HUES6 (cell line): ENCODE data around the gene USO1.

Experiments
- H3K27ac ChIP-seq: 2 replicates; pipeline ENCODE4 v1.7.0; 2013; ENCODE audit warnings: low read depth, mild to moderate bottlenecking, low read length, inconsistent platforms
- H3K27me3 ChIP-seq: 2 replicates; pipeline ENCODE4 v1.6.1; 2013; ENCODE audit warnings: low read length; ENCODE audit not compliant: control insufficient read depth, insufficient read depth
- H3K36me3 ChIP-seq: 2 replicates; pipeline ENCODE4 v1.6.1; 2013; ENCODE audit warnings: low read length; ENCODE audit not compliant: control insufficient read depth, insufficient read depth
- H3K4me1 ChIP-seq: 2 replicates; pipeline ENCODE4 v1.6.1; 2013; ENCODE audit warnings: low read length; ENCODE audit not compliant: control insufficient read depth, insufficient read depth
- H3K4me3 ChIP-seq: 2 replicates; pipeline ENCODE4 v1.5.1; 2013; ENCODE audit warnings: low read depth, low read length
- H3K9ac ChIP-seq: one replicate; pipeline ENCODE4 v1.6.1; 2013; ENCODE audit warnings: mild to moderate bottlenecking, low read length
- H3K9me3 ChIP-seq: 2 replicates; pipeline ENCODE4 v1.6.1; 2013; ENCODE audit warnings: low read depth, low read length; ENCODE audit not compliant: control insufficient read depth, insufficient read depth

USO1 gene

GRCh38 chr4:75821216-75821615, 96.8 kb downstream of the USO1 start:
- H3K9ac ChIP-seq = no peak overlapping the region
- H3K36me3 ChIP-seq = peaks cover 3% of the 10 kb centered on the region; the same call in 1 of the 2 replicates
- H3K4me1 ChIP-seq = no peaks in the 10 kb centered on the region
- no peaks in the 10 kb centered on the region for H3K27me3 ChIP-seq
- no peak overlapping the region for H3K4me3 ChIP-seq
- H3K27ac ChIP-seq = no peak overlapping the region
- no peaks in the 10 kb centered on the region for H3K9me3 ChIP-seq

DNA sequence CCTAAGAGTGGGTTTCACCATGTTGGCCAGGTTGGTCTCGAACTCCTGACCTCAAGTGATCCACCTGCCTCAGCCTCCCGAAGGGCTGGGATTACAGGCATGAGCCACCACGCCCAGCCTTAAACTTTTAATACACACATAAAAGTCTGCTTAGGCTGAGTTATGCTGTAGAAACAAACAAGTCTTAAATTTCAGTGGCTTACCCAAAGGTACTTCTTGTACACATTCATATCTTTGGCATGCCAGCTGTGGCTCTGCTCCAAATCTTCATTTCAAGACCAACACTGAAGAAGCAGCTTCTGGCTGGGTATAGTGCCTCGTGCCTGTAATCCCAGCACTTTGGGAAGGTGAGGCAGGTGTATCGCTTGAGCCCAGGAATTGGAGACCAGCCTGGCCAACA, 97.6 kb downstream of the USO1 start:
- Histone ChIP-seq H3K27me3 (no peaks in the 10 kb centered on the region), H3K9me3 (no peaks in the 10 kb centered on the region), H3K9ac (no peak overlapping the region)

GRCh38 chr4:75822416-75822815, 98.0 kb downstream of the USO1 start:
- Histone ChIP-seq H3K9me3 (no peaks in the 10 kb centered on the region), H3K27ac (no peak overlapping the region), H3K36me3 (no peaks in the 10 kb centered on the region), H3K4me1 (no peaks in the 10 kb centered on the region), H3K9ac (no peak overlapping the region), H3K4me3 (no peak overlapping the region), H3K27me3 (no peaks in the 10 kb centered on the region)

More for the DNA sequence above, 97.6 kb downstream of the USO1 start:
- Histone ChIP-seq H3K4me3 (no peak overlapping the region), H3K4me1 (no peaks in the 10 kb centered on the region), H3K27ac (no peak overlapping the region), H3K36me3 (no peaks in the 10 kb centered on the region)

- Histone ChIP-seq H3K27ac (no peak overlapping the region), H3K9me3 (no peaks in the 10 kb centered on the region), H3K36me3 (no peaks in the 10 kb centered on the region), H3K4me1 (no peaks in the 10 kb centered on the region), H3K4me3 (no peak overlapping the region), H3K9ac (no peak overlapping the region), H3K27me3 (no peaks in the 10 kb centered on the region)
These were observed 99.4 kb downstream of the USO1 start for GRCh38 chr4:75823812-75824211.

- Histone ChIP-seq H3K36me3 (no peaks in the 10 kb centered on the region), H3K27me3 (no peaks in the 10 kb centered on the region), H3K27ac (no peak overlapping the region), H3K9me3 (no peaks in the 10 kb centered on the region), H3K4me1 (peaks cover 6% of the 10 kb centered on the region), H3K9ac (no peak overlapping the region), H3K4me3 (no peak overlapping the region)
These were observed 106.5 kb downstream of the USO1 start for GRCh38 chr4:75830906-75831305.

GRCh38 chr4:75831856-75832405, 107.6 kb downstream of the USO1 start:
- Histone ChIP-seq H3K9me3 (no peaks in the 10 kb centered on the region), H3K36me3 (no peaks in the 10 kb centered on the region), H3K9ac (no peak overlapping the region), H3K4me1 (peaks cover 6% of the 10 kb centered on the region), H3K27ac (no peak overlapping the region), H3K4me3 (no peak overlapping the region), H3K27me3 (no peaks in the 10 kb centered on the region)

GRCh38 chr4:75834095-75834771, 109.9 kb downstream of the USO1 start:
- Histone ChIP-seq H3K36me3 (no peaks in the 10 kb centered on the region), H3K4me1 (peaks cover 16% of the 10 kb centered on the region), H3K9me3 (no peaks in the 10 kb centered on the region), H3K27ac (no peak overlapping the region), H3K27me3 (no peaks in the 10 kb centered on the region), H3K4me3 (no peak overlapping the region), H3K9ac (no peak overlapping the region)

DNA sequence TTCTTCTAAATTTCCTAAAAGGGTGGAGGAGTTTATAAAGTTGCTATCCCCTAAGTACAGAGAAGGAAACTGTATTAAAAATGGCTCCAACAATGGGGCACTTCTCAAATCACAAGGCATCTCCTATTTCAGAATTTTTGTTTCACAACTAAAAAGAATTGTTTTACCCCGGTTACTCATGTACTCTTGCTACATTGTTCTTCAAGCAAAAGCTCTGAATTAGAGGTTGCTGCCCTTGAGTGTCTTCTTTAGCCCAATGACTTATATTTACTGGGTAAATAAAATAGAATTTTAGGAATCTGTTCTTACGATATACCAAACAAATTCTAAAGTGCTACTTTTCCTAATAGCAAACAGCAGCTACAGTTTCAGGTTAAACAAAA, 110.4 kb downstream of the USO1 start:
- Histone ChIP-seq H3K9me3 (no peaks in the 10 kb centered on the region), H3K27ac (no peak overlapping the region), H3K4me3 (no peak overlapping the region), H3K27me3 (no peaks in the 10 kb centered on the region), H3K4me1 (peaks cover 19% of the 10 kb centered on the region), H3K36me3 (no peaks in the 10 kb centered on the region), H3K9ac (no peak overlapping the region)

- Histone ChIP-seq H3K27ac (no peak overlapping the region), H3K27me3 (no peaks in the 10 kb centered on the region), H3K4me3 (no peak overlapping the region), H3K4me1 (peaks cover 23% of the 10 kb centered on the region), H3K9me3 (no peaks in the 10 kb centered on the region), H3K9ac (no peak overlapping the region), H3K36me3 (no peaks in the 10 kb centered on the region)
These were observed 117.5 kb downstream of the USO1 start for GRCh38 chr4:75841641-75842520.

DNA sequence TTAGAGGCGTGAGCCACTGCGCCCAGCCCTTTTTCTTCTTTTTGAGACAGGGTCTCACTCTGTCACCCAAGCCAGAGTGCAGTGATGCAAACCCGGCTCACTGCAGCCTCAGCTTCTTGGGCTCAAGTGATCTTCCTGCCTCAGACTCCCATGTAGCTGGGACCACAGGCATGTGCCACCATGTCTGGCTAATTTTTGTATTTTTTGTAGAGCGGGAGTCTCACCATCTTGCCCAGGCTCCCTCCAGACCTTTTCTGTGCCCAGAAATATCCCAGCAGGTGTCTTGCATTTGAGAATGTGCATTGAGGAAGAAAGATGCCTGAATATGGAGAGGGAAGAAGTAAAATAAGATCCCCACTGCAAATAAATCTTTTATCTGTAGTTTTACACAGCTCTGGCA, 119.2 kb downstream of the USO1 start:
- no peaks in the 10 kb centered on the region for H3K36me3 ChIP-seq
- H3K27ac ChIP-seq = no peak overlapping the region
- no peaks in the 10 kb centered on the region for H3K27me3 ChIP-seq
- H3K4me3 ChIP-seq = no peak overlapping the region
- no peak overlapping the region for H3K9ac ChIP-seq
- peaks cover 17% of the 10 kb centered on the region for H3K4me1 ChIP-seq
- H3K9me3 ChIP-seq = no peaks in the 10 kb centered on the region

- Histone ChIP-seq H3K4me3 (no peak overlapping the region), H3K9ac (no peak overlapping the region), H3K27ac (no peak overlapping the region), H3K36me3 (no peaks in the 10 kb centered on the region), H3K27me3 (no peaks in the 10 kb centered on the region), H3K9me3 (no peaks in the 10 kb centered on the region), H3K4me1 (peaks cover 19% of the 10 kb centered on the region)
These were observed 119.8 kb downstream of the USO1 start for GRCh38 chr4:75844151-75844662.
